WTC11 (cell line): ENCODE measurements around the gene DTNBP1. TPM values are rescaled to one million over a fixed set of nuclear protein-coding genes. Genes with fewer than 3 reads are reported as not detected.

Experiments used
- ATAC-seq: fragments of 200-7000 bp; cut with Tn5 transposase; 2 replicates; pipeline ENCODE4 v1.10.0; 2021; ENCODE audit warnings: mild to moderate bottlenecking, moderate library complexity
- CTCF ChIA-PET: fragments of 300-600 bp; sonication (Branson Sonifier 250); formaldehyde crosslinking; loops from one replicate; lab custom pipeline; 2021; ENCODE audit warnings: antibody characterized with exemption; lab: Charles Lee
- POLR2A ChIA-PET: fragments of 350-600 bp; sonication (Branson Sonifier 250); formaldehyde crosslinking; loops from one replicate; lab custom pipeline; 2021; ENCODE audit warnings: antibody characterized with exemption; lab: Charles Lee
- DNase-seq: peaks from one replicate; pipeline ENCODE4 v3.0.0; 2021; ENCODE audit warnings: low spot score
- H3K27ac Mint-ChIP-seq: 2 replicates; pipeline ENCODE4 v1.8.0; 2021; ENCODE audit warnings: mixed read lengths
- H3K27me3 Mint-ChIP-seq: 2 replicates; pipeline ENCODE4 v1.8.0; 2021; ENCODE audit warnings: low read depth, mild to moderate bottlenecking, moderate library complexity, mixed read lengths
- H3K36me3 Mint-ChIP-seq: 2 replicates; pipeline ENCODE4 v1.8.0; 2021; ENCODE audit warnings: mixed read lengths
- H3K4me1 Mint-ChIP-seq: 2 replicates; pipeline ENCODE4 v1.8.0; 2022; ENCODE audit warnings: mixed read lengths
- H3K4me3 Mint-ChIP-seq: 2 replicates; pipeline ENCODE4 v1.8.0; 2021; ENCODE audit warnings: mild to moderate bottlenecking, moderate library complexity, mixed read lengths
- H3K9me3 Mint-ChIP-seq: 2 replicates; pipeline ENCODE4 v1.8.0; 2021; ENCODE audit warnings: mixed read lengths
- ATF6 ChIP-seq: sonication (generic); formaldehyde crosslinking; IDR thresholded peaks from 2 replicates; pipeline ENCODE4 v1.8.1; 2023; ENCODE audit warnings: mild to moderate bottlenecking, missing genetic modification reagents
- CBFB ChIP-seq: sonication (generic); formaldehyde crosslinking; IDR thresholded peaks from 2 replicates; pipeline ENCODE4 v1.8.1; 2022; ENCODE audit warnings: mild to moderate bottlenecking, low read depth, missing genetic modification reagents
- CREB1 ChIP-seq: sonication (generic); formaldehyde crosslinking; IDR thresholded peaks from 2 replicates; pipeline ENCODE4 v1.8.0; 2023; ENCODE audit warnings: mild to moderate bottlenecking, missing genetic modification reagents
- E2F5 ChIP-seq: sonication (generic); formaldehyde crosslinking; IDR thresholded peaks from 2 replicates; pipeline ENCODE4 v1.8.1; 2022; ENCODE audit warnings: mild to moderate bottlenecking, moderate library complexity, missing genetic modification reagents
- ESRRA ChIP-seq: sonication (generic); formaldehyde crosslinking; IDR thresholded peaks from 2 replicates; pipeline ENCODE4 v1.8.1; 2022; ENCODE audit warnings: mild to moderate bottlenecking, missing genetic modification reagents, borderline replicate concordance
- FOXP1 ChIP-seq: sonication (generic); formaldehyde crosslinking; IDR thresholded peaks from 2 replicates; pipeline ENCODE4 v1.8.0; 2022; ENCODE audit warnings: missing genetic modification reagents, mild to moderate bottlenecking, moderate library complexity, borderline replicate concordance
- FOXP4 ChIP-seq: sonication (generic); formaldehyde crosslinking; IDR thresholded peaks from 2 replicates; pipeline ENCODE4 v1.8.0; 2022; ENCODE audit warnings: mild to moderate bottlenecking, missing genetic modification reagents
- GTF2I ChIP-seq: fragments of 250-450 bp; sonication (Bioruptor Pico); conservative IDR thresholded peaks from 2 replicates; pipeline ENCODE4 v1.4.0; 2021; ENCODE audit warnings: mild to moderate bottlenecking
- HMGA2 ChIP-seq: fragments of 250-450 bp; sonication (Bioruptor Pico); IDR thresholded peaks from 2 replicates; pipeline ENCODE4 v1.4.0; 2021; ENCODE audit warnings: mild to moderate bottlenecking, moderate library complexity
- JAZF1 ChIP-seq: fragments of 250-450 bp; sonication (Bioruptor Pico); IDR thresholded peaks from 2 replicates; pipeline ENCODE4 v1.9.0; 2021; ENCODE audit warnings: moderate library complexity, mild to moderate bottlenecking, inconsistent platforms
- KAT7 ChIP-seq: sonication (generic); formaldehyde crosslinking; IDR thresholded peaks from 2 replicates; pipeline ENCODE4 v1.8.1; 2023; ENCODE audit warnings: missing genetic modification reagents, mild to moderate bottlenecking, borderline replicate concordance
- MXD4 ChIP-seq: fragments of 250-450 bp; sonication (Bioruptor Pico); IDR thresholded peaks from 2 replicates; pipeline ENCODE4 v1.8.0; 2021; ENCODE audit warnings: mild to moderate bottlenecking, moderate library complexity, borderline replicate concordance
- OVOL2 ChIP-seq: fragments of 250-450 bp; sonication (Bioruptor Pico); IDR thresholded peaks from 2 replicates; pipeline ENCODE4 v1.9.0; 2021; ENCODE audit warnings: mild to moderate bottlenecking, borderline replicate concordance
- SOX15 ChIP-seq: fragments of 250-450 bp; sonication (Bioruptor Pico); IDR thresholded peaks from 2 replicates; pipeline ENCODE4 v1.9.0; 2021; ENCODE audit warnings: mild to moderate bottlenecking
- ZBTB43 ChIP-seq: sonication (generic); formaldehyde crosslinking; IDR thresholded peaks from 2 replicates; pipeline ENCODE4 v1.8.1; 2023; ENCODE audit warnings: mild to moderate bottlenecking, missing genetic modification reagents
- ZMAT4 ChIP-seq: fragments of 250-450 bp; sonication (Bioruptor Pico); IDR thresholded peaks from 2 replicates; pipeline ENCODE4 v1.9.0; 2021; ENCODE audit warnings: mild to moderate bottlenecking
- ZNF281 ChIP-seq: sonication (generic); formaldehyde crosslinking; IDR thresholded peaks from 2 replicates; pipeline ENCODE4 v1.8.0; 2023; ENCODE audit warnings: mild to moderate bottlenecking, missing genetic modification reagents
- ZNF396 ChIP-seq: fragments of 250-450 bp; sonication (Bioruptor Pico); IDR thresholded peaks from 2 replicates; pipeline ENCODE4 v1.8.0; 2021; ENCODE audit warnings: mild to moderate bottlenecking, moderate library complexity, borderline replicate concordance
- ZNF425 ChIP-seq: fragments of 250-450 bp; sonication (Bioruptor Pico); conservative IDR thresholded peaks from 2 replicates; pipeline ENCODE4 v1.9.0; 2021; ENCODE audit warnings: mild to moderate bottlenecking
- total RNA-seq: library from RNA; stranded (reverse); gene quantifications from 3 replicates; pipeline ENCODE4 v1.2.3, GENCODE V29; 2021
- TF ChIP-seq, protein P1 (sequence below): sonication (generic); formaldehyde crosslinking; IDR thresholded peaks from 2 replicates; pipeline ENCODE4 v1.8.1; 2022; ENCODE audit warnings: mild to moderate bottlenecking, missing genetic modification reagents, moderate library complexity, borderline replicate concordance
- TF ChIP-seq, protein P2 (sequence below): sonication (generic); formaldehyde crosslinking; IDR thresholded peaks from 2 replicates; pipeline ENCODE4 v1.8.0; 2022; ENCODE audit warnings: mild to moderate bottlenecking, missing genetic modification reagents

DTNBP1 gene
- total RNA-seq, 1 experiment from 2014 or later = 15.1 TPM

DNA sequence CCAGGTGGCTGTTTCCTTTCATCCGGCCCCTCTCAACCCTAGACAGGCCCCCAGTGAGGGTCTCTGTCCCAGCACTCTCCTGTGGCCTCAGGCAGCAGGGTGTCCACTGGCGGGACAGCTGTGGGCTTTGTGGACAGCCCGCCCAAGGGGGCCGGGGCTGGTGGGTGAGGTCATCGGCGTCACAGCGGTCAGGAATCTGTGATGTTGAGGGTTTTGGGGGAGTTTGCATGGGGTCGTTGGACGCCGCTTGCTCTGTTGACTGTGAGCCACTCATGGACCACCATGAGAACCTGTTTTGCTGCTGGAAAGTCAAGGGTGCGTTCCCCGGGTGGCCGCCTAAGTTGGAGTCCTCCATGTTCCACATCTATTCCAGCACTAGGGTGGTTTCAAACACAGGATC is 146.4 kb downstream of the DTNBP1 start:
- H3K36me3 Mint-ChIP-seq = peaks cover 88% of the 10 kb centered on the region
- no peak overlapping the region for H3K4me3 Mint-ChIP-seq
- H3K27me3 Mint-ChIP-seq = no peaks in the 10 kb centered on the region
- H3K9me3 Mint-ChIP-seq = no peaks in the 10 kb centered on the region
- ATAC-seq = no peak
- POLR2A ChIA-PET = no interaction called here
- TF ChIP-seq JAZF1 (CRISPR knock-in tag) = no peak
- no peak for TF ChIP-seq ATF6 (CRISPR knock-in tag)
- no peak for TF ChIP-seq CREB1 (CRISPR knock-in tag)
- TF ChIP-seq E2F5 (CRISPR knock-in tag) = no peak
- TF ChIP-seq OVOL2 (CRISPR knock-in tag) = no peak
- TF ChIP-seq ZNF396 = no peak
- TF ChIP-seq ZBTB43 (CRISPR knock-in tag) = no peak
- no peak for TF ChIP-seq SOX15
- TF ChIP-seq FOXP1 (CRISPR knock-in tag) = no peak
- TF ChIP-seq, protein P1, sequence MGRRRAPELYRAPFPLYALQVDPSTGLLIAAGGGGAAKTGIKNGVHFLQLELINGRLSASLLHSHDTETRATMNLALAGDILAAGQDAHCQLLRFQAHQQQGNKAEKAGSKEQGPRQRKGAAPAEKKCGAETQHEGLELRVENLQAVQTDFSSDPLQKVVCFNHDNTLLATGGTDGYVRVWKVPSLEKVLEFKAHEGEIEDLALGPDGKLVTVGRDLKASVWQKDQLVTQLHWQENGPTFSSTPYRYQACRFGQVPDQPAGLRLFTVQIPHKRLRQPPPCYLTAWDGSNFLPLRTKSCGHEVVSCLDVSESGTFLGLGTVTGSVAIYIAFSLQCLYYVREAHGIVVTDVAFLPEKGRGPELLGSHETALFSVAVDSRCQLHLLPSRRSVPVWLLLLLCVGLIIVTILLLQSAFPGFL (CRISPR knock-in tag) = no peak
- TF ChIP-seq ZNF425 (CRISPR knock-in tag) = no peak
- no peak for TF ChIP-seq MXD4 (CRISPR knock-in tag)
- TF ChIP-seq ZNF281 (CRISPR knock-in tag) = no peak
- TF ChIP-seq, all 79 proteins: peak for 0
- CTCF ChIA-PET = interaction anchor here (0.7 kb wide), 1 partner anchor 9 kb away, joined by 3 read pairs; no protein-coding TSS in a partner anchor
- Mint-ChIP-seq H3K4me1 (peaks cover 14% of the 10 kb centered on the region), H3K27ac (peak overlapping the region; percentile 64)
- DNase-seq = no peak

- TF ChIP-seq FOXP4 (CRISPR knock-in tag) (no peak), CBFB (CRISPR knock-in tag) (no peak), ESRRA (no peak), MXD4 (CRISPR knock-in tag) (no peak), GTF2I (CRISPR knock-in tag) (no peak), SOX15 (no peak), KAT7 (CRISPR knock-in tag) (no peak), HMGA2 (CRISPR knock-in tag) (no peak), CREB1 (CRISPR knock-in tag) (no peak), ZMAT4 (CRISPR knock-in tag) (no peak)
- TF ChIP-seq, protein P2, sequence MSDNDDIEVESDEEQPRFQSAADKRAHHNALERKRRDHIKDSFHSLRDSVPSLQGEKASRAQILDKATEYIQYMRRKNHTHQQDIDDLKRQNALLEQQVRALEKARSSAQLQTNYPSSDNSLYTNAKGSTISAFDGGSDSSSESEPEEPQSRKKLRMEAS (CRISPR knock-in tag) = no peak
Observed at GRCh38 chr6:15515660-15516375, 147.0 kb downstream of the DTNBP1 start.

More at GRCh38 chr6:15515660-15516375, 147.0 kb downstream of the DTNBP1 start:
- POLR2A ChIA-PET = no interaction called here
- Mint-ChIP-seq H3K4me1 (peaks cover 14% of the 10 kb centered on the region), H3K36me3 (peaks cover 87% of the 10 kb centered on the region), H3K4me3 (no peak overlapping the region), H3K9me3 (no peaks in the 10 kb centered on the region), H3K27me3 (no peaks in the 10 kb centered on the region), H3K27ac (peak overlapping the region; percentile 64)
- CTCF ChIA-PET = no interaction called here
- ATAC-seq = no peak
- no peak for DNase-seq
